Measurements from ENCODE around the gene SNORC.

The SNORC gene

DNA sequence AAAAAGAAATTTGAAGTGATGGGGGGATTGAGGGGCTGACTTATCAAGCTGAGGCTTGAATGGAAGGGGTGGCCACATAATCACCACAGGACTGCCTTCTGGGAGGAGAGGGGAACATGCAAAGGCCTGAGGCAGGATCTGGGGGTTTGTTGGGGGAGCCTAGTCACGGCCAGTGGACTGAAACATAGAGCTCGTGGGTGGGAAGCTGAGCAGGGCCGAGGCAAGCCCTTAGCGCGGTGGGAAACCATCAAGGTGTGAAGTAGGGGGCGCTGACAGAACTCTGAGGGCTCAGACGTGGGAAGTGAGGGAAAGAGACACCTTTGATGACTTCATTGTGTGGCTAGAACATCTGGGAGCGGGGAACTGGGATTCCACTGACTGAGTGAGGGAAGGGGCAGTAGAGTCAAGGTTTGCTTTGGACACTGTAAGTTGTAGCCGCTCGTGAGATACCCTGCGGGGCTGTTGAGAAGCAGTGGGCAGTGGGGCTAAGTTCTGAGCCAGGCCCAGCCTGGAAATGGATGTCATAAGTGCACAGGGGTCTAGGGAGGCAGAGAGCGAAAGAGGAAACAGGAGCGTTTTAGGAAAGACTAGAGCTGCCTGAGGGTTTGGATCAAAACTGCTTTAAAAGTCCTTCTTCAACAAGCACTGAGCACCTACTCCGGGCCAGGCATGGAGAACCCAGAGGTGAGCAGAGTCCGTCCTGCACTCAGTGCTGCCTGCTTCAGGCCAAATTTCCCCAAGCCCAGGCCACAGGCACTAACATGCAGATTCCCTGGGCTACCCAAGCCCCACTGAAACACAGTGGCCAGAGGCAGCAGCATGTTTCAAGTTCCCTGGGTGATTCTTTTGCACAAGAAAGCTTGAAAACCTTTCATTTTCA, 686 bp upstream of the SNORC start:
- DNase-seq, result no peak

- no peak for DNase-seq
Observed at GRCh38 chr2:232870766-232871371, 805 bp downstream of the SNORC start.

- no peak for DNase-seq
Observed at GRCh38 chr2:232871418-232871834, 1.4 kb downstream of the SNORC start.

- DNase-seq, result no peak
Observed at GRCh38 chr2:232871835-232872736, 2.0 kb downstream of the SNORC start.

DNA sequence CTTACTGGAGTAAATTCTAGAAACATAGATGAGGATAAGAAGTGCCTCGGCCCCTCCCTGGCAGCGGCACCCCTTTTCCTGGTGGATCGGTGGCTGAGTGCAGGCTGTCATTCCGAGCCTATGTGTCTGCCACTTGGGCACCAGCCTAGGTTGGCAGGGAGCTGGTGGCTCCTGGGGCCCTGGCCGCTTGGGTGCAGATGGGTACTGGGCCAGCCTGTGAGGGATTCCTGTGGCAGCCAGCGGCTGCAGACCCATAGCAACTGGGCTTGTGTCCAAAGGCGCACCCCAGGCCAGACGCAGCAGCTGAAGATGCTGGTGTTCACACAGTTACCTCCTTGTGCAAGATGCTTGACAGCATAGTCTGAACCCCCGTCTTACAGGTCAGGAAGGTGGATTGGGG, 2.8 kb downstream of the SNORC start:
- no peak for DNase-seq

DNA sequence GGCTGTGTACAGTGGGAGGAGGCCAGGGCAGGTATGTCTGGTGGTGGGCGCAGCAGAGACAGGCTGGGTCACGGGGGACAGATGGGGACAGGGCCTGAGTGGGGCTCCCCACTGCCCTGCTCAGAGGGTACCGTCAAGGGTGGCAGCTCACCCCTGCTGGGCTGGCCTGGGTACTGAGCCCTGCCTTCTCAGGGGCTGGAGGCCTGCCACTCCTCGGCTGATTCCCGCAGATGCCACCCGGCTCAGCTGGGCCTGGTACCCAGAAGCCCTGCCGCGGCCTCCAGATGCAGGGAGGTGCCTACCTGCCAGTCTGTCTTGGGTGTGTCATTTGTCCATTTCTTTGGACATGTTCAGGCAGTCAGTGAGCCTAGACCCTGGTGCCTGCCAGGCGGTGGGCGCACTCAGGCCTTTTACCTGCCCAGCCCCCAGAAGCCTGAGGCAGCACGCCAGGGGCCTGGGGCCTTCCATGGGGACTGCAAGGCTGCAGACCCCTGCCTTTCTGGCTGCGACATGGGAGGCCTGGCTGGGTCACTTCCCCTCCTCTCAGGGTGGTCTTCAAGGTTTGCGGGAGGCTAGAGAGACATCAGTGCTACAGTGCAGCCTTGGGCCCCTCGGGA, 3.3 kb downstream of the SNORC start:
- DNase-seq, result no peak

- no peak for DNase-seq
Observed at GRCh38 chr2:232873909-232874641, 4.0 kb downstream of the SNORC start.

DNA sequence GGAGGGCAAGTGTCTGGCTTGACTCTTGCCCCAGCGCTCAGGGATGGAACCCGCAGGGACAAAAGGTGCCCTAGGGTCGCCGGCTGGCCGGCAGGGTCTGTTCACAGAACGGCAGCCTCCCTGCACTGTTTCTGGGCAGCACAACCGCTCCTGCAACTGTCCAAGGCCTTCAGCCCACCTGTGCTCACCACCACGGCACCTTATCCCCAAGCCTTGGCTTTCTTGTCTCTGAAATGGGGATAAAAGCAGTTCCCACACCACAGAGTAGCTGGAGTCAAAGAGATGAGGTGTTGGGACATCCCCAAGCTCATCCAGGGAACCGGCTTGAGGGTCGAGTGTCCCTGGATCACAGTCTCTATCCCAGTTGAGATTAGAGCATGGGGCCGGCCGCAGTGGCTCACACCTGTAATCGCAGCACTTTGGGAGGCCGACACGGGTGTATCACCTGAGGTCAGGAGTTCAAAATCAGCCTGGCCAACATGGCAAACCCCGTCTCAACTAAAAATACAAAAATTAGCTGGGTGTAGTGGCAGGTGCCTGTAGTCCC, 4.7 kb downstream of the SNORC start:
- DNase-seq, result no peak

GRCh38 chr2:232875256-232876121, 5.4 kb downstream of the SNORC start:
- no peak for DNase-seq

DNA sequence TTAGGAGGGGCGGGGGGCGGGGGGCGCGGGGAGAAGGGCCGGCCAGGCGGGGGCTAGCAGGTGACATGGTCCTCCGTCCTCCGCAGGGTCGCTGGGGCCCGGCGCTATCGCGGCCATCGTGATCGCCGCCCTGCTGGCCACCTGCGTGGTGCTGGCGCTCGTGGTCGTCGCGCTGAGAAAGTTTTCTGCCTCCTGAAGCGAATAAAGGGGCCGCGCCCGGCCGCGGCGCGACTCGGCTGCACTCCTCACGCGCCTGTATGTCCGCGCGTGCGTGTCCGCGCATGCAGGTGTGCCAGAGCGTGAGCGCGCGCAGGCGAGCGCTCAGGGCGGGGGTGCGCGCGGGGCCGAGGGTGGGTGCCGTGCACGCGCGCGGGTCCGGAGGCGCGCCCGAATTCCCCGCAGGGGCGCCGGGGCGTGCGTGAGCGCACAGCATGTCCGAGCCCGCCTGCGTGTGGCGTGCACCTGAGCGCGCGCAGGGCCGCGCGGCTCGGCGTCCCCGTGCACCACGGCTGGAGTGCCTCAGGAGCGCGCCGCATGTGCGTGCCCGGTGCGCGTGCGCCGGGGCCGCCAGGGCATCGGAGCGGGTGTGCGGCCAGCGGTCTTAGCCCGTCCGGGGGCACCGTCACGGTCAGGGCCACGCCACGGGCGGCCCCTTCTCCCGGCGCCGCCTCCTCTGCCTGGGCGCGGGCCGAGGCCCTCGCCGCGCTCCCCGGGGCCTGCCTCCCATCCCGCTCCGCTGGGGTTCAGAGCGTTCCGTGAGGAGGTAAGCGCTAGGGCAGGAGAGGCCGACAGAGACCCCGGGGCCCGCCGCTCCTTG, 6.3 kb downstream of the SNORC start:
- peak; percentile 45 for DNase-seq

- no peak for DNase-seq
Observed at GRCh38 chr2:232876978-232877441, 6.9 kb downstream of the SNORC start.

DNA sequence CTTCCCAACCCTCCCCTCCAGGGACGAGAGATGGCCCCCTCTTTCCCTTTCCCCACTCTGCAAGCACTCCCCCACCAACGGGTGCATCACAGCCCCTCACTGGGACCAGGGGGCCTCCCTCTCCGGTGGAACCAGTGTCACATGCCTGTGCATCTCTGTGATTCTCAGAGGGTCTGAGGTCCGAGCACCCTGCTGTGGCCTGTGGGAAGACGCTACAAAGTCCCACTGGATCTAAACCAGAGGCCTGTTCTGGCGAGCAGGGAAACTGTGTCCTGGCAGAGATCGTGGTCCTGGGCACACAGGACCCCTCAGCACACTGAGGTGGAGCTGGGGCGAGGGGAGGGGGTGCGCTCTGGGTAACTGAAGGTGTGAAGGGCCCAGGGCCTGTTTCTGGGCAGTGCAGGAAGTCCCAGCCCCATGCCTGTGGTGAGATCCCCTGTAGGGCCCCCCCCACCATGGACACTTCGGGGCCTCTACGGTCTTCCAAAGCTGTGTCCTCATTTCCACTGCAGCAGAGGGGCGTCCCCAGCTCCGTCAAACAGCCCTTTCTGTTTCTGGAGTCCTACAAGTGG, 8.0 kb downstream of the SNORC start:
- no peak for DNase-seq

GRCh38 chr2:232878855-232879617, 9.0 kb downstream of the SNORC start:
- DNase-seq, result no peak

DNA sequence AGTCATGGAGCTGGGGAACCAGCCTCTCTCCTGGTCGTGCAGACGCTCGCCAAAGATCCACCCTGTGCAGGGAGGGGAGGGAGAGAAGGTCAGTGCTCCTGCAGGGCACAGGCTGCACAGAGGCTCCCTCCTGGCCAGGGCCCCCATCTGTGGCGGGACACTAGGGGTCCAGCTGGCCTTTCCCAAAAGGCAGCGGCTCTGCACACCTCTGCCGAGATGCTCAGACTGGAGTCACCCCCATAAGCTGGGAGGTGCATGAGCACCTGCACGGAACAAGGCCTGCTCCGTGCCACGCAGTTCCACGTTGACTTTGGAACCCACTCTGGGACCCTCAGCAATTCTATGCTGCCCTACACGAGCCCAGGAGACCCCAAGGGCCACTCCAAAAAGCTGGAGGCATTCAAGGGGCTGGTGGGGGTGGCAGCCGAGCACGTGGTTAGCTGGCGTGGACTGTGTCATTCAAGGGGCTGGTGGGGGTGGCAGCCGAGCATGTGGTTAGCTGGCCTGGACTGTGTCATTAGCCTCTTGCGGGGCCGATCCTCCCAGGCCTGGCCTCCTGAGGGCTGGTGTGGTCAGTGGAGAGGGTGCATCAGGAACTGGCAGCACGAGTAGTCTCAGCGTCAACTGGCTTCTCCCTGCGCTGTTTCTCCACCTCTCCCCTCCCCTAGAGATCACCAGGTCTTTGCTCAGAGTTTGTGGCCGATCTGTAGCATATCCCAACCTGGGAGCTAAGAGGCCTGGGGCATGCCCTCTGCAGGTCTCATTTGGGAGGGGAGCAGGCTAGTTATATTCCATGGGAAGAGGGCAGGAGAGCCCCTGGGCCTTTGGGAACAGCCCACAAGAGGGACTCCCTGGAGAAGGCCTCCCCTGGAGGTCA, 9.8 kb downstream of the SNORC start:
- DNase-seq, result no peak

GRCh38 chr2:232880764-232881351, 10.8 kb downstream of the SNORC start:
- DNase-seq, result no peak

DNA sequence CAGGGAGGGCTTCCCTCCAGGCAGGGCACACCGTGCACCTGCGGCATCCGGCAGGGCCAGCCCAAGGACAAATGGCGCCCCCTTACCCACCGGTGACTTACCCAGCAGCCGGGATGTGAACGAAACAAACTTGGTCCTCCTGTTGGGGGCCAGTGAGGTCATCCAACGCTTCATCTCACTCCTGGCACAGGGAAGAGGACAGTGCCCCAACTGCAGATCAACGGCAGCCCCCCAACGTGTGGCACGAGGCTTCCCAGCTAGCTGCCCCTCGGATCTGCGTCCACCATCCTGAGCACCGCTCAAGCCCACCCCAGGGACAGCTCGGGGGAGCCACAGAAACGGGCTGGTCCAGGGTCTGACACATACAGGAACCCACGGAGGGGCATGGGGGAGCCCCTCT, 12.0 kb downstream of the SNORC start:
- DNase-seq, result no peak

DNA sequence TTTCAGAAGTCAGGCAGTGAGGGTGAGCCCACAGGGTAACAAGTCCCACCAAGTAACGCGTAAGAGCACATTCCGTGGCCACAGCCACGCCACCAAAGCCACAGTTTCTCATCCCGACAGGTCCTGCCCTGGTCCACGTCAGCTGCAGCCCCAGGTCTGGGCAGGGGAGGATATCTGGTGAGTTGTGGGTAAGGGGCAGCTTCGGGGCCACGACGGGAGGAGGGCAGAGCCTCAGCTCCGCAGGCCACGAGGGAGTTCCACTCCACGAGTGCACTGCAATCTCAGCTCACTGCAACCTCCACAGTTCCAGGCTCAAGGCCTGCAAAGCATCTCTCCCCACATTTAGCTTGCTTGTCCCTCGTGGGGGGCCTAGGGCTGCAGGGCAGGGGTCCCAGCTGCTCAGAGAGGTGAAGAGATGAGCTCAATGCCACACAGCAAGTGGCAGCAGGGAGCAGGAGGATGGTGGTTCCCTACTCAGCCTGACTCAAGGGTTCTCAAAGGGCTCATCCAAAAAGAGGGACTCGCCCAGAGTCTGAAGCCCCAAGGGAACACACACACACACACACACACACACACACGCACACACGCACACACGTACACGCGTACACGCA, 12.5 kb downstream of the SNORC start:
- no peak for DNase-seq

All from NCI-H526 treated with DMSO at 0.1 percent for 48 hours (cell line).